GM21825 (cell line): ENCODE measurements around the gene FILIP1.

Experiments
- ATAC-seq: cut with Tn5 transposase; IDR thresholded peaks from one replicate; pipeline ENCODE4 v1.9.1; 2021; ENCODE audit warnings: mild to moderate bottlenecking, moderate library complexity; ENCODE audit not compliant: unreplicated experiment

FILIP1 gene

GRCh38 chr6:75493400-75494064 is at the start of gene FILIP1:
FILIP1 (minus strand) TSS chr6:75493800; CDS start chr6:75414972, 78,828 bp downstream.
- ATAC-seq, result no peak

- ATAC-seq, result no peak
These were observed 49.7 kb upstream of the FILIP1 start for GRCh38 chr6:75543311-75543710.

DNA sequence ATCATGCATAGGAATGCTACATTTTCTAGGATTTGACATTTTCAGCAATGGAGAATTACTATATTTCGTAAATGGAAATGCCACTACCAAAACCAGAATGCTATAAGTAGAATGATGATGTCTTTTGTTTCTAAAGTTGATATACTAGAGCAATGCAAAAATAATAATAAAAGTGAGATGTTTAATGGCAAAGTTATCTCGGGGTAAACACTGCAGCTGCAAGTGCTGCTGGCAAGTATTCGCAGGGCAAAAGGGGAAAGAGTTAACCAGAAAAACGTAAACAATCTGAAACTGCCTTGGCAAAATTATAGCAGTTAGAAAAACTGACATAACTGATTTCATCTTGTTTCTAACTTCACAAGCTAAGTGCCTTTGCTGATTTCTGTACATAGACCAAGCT is 45.5 kb upstream of the FILIP1 start:
- ATAC-seq, result no peak

DNA sequence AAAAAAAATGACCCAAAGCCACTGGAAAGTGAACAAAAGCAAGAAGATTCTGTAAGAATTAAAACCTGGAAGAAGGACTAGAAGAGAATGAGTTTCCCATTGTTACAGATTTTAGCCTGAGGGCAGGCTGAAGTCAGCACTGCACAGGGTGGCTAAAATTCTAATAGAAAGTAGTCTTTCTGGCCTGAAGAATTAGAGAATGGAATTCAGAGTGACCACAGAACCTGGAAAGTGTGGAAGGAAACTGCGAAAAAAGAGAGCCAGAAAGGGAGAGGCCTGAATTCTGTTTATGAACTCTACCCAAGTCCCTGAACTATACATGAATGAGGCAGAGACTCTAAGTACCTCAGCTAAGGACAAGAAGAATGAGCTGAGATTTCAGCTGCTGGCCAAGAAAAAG is 38.9 kb upstream of the FILIP1 start:
- ATAC-seq, result no peak

DNA sequence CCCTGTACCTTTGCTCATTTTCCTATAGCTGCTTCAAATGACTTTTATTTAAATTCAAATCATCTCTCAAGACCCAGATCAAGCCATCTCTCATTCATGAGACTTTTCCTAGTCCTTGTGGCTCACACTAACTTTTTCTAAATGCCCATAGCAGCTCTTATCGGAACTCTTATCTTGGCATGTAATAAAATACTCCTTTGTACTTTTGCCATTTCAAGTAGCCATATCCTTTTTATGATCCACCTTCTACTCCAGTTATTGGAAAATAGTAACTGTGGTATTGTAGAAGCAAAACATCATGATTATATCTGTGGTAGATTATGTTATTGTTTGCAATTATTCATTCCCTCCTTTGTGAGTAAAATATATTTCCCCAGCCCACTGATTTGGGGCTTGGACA is 37.6 kb upstream of the FILIP1 start:
- no peak for ATAC-seq

GRCh38 chr6:75530696-75531095 is 37.1 kb upstream of the FILIP1 start:
- no peak for ATAC-seq

- no peak for ATAC-seq
These were observed 34.8 kb upstream of the FILIP1 start for GRCh38 chr6:75528423-75528822.

DNA sequence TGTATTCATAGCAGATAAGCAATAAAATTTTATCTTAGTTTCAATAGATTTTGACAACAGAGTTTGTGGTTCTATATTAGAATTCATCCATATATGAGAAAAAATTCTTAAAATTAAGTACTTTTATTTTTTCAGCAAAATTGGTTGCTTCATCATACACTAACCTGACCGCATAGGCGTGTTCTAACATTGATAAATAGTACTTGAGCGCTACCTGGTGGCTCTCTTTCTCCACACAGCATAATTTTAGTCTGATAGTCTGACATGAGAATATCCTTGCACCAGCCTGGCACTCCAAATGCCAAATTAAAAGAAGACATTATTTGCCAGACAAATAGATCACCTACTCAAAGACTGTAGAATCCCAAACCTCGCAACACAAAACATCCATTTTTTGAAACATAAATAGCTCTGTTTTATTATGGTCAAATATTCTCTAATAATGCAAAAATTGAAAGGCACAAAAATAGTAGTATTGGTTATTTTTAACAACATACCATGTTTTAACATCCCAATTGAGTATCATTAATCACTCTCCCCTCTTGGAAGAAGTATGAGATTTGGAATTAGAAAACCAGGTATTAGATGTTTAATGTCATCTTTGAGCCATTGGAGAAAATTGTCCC is 33.0 kb upstream of the FILIP1 start:
- peak; percentile 88 for ATAC-seq

DNA sequence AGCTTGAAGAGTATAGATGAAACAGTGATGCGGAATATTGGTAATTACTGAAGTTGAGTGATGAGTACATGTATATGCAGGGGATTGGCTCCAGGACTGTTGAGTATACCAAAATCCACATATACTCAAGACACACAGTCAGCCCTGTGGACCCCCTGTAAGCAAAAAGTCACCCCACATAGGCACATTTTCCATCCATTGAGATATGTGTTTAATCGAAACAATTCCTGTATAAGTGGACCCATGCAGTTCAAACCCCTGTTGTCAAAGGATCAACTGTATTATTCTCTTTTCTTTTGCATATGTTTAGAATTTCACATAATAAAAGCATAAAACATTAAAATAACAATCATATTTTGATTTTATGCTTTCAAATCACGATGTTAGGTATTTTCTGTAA is 32.1 kb upstream of the FILIP1 start:
- ATAC-seq, result no peak

DNA sequence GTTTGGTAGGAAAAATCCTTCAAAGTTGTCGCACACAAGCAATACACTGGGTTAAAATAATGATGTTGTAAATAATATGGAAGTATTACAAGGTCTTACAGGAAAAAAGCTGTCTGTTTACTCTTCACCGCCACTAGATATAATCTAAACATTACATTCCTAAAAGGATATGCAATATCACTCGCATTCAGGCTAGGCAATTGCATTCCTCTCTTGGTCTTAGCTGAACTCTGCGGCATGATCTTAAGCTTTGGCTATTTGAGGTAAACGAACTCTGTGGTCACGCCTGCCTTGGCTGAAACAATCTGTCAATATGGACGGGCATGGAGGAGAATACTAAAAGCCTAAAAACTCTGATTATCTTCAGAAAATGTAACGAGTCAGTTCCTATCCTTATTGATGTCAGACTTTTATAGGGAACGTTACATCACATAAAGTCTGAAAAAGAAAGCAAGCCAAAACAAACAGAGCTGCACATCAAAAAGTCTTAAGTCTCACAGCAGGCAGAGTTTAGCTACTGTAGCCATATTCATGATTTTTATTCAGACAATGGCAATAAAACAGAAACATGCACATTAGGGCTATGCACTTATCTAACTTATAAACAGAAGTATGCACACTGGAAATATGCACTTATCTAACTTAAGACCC is 30.8 kb upstream of the FILIP1 start:
- ATAC-seq, result no peak

- ATAC-seq, result no peak
These were observed 23.2 kb upstream of the FILIP1 start for GRCh38 chr6:75516757-75517156.

DNA sequence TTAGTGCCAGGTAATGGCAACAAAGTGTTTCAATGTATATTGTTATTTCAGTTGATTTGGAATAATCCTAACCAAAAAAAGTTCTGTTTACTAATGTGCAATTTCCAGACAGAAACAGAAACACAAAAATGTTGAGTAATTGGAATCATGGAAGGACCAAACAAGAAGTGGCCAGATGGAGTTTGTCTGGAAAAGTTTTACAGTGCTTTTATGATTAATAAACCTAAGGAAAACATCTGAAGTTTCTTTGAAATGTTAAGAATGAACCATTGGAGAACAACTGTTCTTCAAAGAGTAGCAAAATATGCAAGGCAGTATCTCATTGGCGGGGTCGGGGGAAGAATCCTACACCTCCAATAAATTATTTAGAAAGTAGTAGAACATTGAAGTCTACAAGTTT is 19.0 kb upstream of the FILIP1 start:
- ATAC-seq, result no peak

- no peak for ATAC-seq
These were observed 11.8 kb upstream of the FILIP1 start for GRCh38 chr6:75505424-75505823.

- ATAC-seq, result no peak
These were observed 11.0 kb upstream of the FILIP1 start for GRCh38 chr6:75504465-75505222.

GRCh38 chr6:75503291-75503690 is 9.7 kb upstream of the FILIP1 start:
- no peak for ATAC-seq

DNA sequence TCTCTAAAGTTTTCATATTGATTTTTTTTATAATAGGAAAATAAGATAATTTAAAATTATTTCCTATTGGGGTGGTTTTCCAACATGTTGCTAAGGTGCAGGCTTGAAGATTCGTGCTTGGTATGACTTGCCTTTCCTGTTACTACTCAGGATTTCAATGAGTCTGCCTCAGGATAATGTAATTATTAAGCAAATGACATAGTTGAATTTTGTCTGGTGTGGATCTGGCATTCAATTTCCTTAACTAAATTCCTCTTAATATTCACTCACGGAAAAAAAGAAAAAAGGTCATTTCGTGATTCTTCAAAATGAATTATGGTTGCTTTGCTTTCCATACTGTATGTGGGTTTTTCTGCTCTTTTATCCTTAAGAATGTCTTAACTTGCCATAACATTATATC is 9.3 kb upstream of the FILIP1 start:
- ATAC-seq, result no peak

DNA sequence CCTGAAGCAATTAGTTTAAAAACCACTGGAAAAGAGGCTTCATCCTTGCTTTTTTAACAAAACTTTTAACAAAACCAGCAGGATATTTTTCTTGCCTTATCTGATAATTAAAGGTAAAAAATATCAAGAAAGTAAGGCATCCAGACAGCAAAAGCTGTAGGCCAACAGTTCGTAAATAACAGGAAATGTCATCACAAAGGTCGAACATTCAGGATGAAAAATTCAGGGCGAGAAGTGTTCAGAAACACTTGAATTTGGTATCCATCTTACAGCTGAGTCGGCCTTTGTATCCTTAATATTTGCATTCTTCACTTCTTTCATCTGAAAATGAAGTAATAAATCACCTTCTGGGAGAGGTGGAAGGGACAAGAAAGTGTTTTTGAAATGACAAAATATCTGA is 8.2 kb upstream of the FILIP1 start:
- ATAC-seq, result no peak

DNA sequence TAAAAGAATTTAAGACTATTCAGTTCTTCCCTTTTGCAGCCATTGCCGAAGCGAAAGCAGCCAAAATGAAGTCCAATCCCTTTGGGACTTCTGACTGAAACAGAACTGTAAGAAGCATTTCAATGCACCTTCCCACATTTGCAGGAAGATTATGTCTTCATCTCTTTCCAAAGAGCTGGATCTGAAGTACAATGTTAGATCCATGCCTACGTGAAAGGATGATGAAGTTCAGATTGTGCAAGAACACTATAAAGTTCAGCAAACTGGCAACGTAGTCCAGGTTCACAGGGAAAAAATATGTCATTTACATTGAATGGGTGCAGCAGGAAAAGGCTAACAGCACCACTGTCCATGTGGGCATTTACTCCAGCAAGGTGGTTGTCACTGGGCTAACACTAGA is 6.0 kb upstream of the FILIP1 start:
- no peak for ATAC-seq

- ATAC-seq, result no peak
These were observed 5.3 kb upstream of the FILIP1 start for GRCh38 chr6:75498862-75499261.

GRCh38 chr6:75497994-75498393 is 4.4 kb upstream of the FILIP1 start:
- no peak for ATAC-seq

- ATAC-seq, result no peak
These were observed 1.4 kb upstream of the FILIP1 start for GRCh38 chr6:75495011-75495410.

- ATAC-seq, result no peak
These were observed 690 bp upstream of the FILIP1 start for GRCh38 chr6:75494290-75494689.
